ENCODE results near the gene EPHB2. TPM values are rescaled to one million over a fixed set of nuclear protein-coding genes. Genes with fewer than 3 reads are reported as not detected.
"Not testable (repeated sequence)": the region's sequence is repeated elsewhere in the genome, so short reads cannot be mapped to it uniquely, and the experiment has no call there.

The EPHB2 gene
- total RNA-seq, 4 donors from 2014 or later, result 0.08 to 3.4 (median 1.9) TPM

- intact Hi-C loops (cut with DNase I), result no loop called here
- H3K4me3 ChIP-seq, result no peak overlapping the region
- H3K27me3 ChIP-seq, result peaks cover 0 to 43% (median 0%) of the 10 kb centered on the region in 4 donors
- H3K36me3 ChIP-seq, result no peaks in the 10 kb centered on the region
- TF ChIP-seq CTCF (IDR thresholded peaks at IDR 0.05) (no peak), POLR2A (IDR thresholded peaks at IDR 0.05) (no peak)
- no peak for DNase-seq
- no peaks in the 10 kb centered on the region for H3K4me1 ChIP-seq
- H3K9me3 ChIP-seq, result peaks cover 0 to 6% (median 4%) of the 10 kb centered on the region in 3 donors
- 90 to 94% methylated on average over 4 of the region's 4 CpGs for WGBS, 2 donors
- no peak overlapping the region for H3K27ac ChIP-seq
These were observed 233.9 kb downstream of the EPHB2 start for GRCh38 chr1:22944346-22945055.

GRCh38 chr1:22945171-22945570 is 234.5 kb downstream of the EPHB2 start:
- H3K9me3 ChIP-seq; H3K27ac ChIP-seq; H3K4me1 ChIP-seq; H3K4me3 ChIP-seq; intact Hi-C loops (cut with DNase I); H3K36me3 ChIP-seq; DNase-seq: not testable (repeated sequence)
- WGBS, 2 donors, result 75 to 93% methylated on average over 4 to 5 of the region's 5 CpGs
- H3K27me3 ChIP-seq, result peaks cover 0 to 44% (median 0%) of the 10 kb centered on the region in 4 donors

- Histone ChIP-seq H3K27me3 (peaks cover 0 to 70% (median 2%) of the 10 kb centered on the region in 4 donors), H3K4me1 (peaks cover 0 to 12% (median 7%) of the 10 kb centered on the region in 3 donors), H3K36me3 (no peaks in the 10 kb centered on the region), H3K9me3 (no peaks in the 10 kb centered on the region), H3K4me3 (no peak overlapping the region), H3K27ac (no peak overlapping the region)
- intact Hi-C loops (cut with DNase I), result no loop called here
- TF ChIP-seq CTCF (IDR thresholded peaks at IDR 0.05) (no peak), POLR2A (IDR thresholded peaks at IDR 0.05) (no peak)
- no peak for DNase-seq
- WGBS, 2 donors, result 35 to 54% methylated on average over 5 of the region's 5 CpGs
These were observed 239.2 kb downstream of the EPHB2 start for GRCh38 chr1:22949822-22950331.

GRCh38 chr1:22951796-22952195 is 241.2 kb downstream of the EPHB2 start:
- TF ChIP-seq POLR2A (IDR thresholded peaks at IDR 0.05) (no peak), CTCF (IDR thresholded peaks at IDR 0.05) (no peak)
- Histone ChIP-seq H3K27ac (no peak overlapping the region), H3K9me3 (no peaks in the 10 kb centered on the region), H3K4me1 (peaks cover 0 to 12% (median 7%) of the 10 kb centered on the region in 3 donors), H3K27me3 (peaks cover 0 to 73% (median 2%) of the 10 kb centered on the region in 4 donors), H3K36me3 (no peaks in the 10 kb centered on the region), H3K4me3 (no peak overlapping the region)
- intact Hi-C loops (cut with DNase I), result no loop called here
- no peak for DNase-seq
- WGBS, 2 donors, result 62 to 67% methylated on average over 3 of the region's 3 CpGs

- H3K36me3 ChIP-seq, result no peaks in the 10 kb centered on the region
- peaks cover 0 to 12% (median 7%) of the 10 kb centered on the region in 3 donors for H3K4me1 ChIP-seq
- no peaks in the 10 kb centered on the region for H3K9me3 ChIP-seq
- TF ChIP-seq POLR2A (IDR thresholded peaks at IDR 0.05) (no peak), CTCF (IDR thresholded peaks at IDR 0.05) (no peak)
- peaks cover 0 to 71% (median 2%) of the 10 kb centered on the region in 4 donors for H3K27me3 ChIP-seq
- DNase-seq, result no peak
- H3K4me3 ChIP-seq, result no peak overlapping the region
- 78 to 90% methylated on average over 3 to 4 of the region's 5 CpGs for WGBS, 2 donors
- no peak overlapping the region for H3K27ac ChIP-seq
- intact Hi-C loops (cut with DNase I), result no loop called here
These were observed 242.0 kb downstream of the EPHB2 start for GRCh38 chr1:22952694-22953056.
